ENCODE data around the gene RRP12.

Gene RRP12

DNA sequence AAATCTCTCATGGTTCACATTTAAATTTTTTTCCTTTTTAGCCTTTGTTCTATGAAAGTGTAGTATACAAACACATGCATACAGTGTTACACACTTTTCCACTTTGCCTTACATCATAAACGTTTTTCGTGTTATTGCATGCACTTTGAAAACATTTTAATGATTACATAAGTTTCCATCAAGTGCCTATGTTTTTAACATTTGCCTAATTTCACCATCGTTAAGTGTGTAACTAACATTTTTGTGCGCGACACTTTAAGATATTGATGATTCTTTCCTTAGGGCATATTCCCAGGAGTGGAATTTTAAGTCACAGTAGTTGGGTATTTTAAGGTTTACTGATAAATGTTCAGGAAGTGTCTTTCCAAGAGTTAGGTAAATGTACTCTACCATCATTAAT lies 65.1 kb downstream of the RRP12 start:
- TF ChIP-seq, protein P1, sequence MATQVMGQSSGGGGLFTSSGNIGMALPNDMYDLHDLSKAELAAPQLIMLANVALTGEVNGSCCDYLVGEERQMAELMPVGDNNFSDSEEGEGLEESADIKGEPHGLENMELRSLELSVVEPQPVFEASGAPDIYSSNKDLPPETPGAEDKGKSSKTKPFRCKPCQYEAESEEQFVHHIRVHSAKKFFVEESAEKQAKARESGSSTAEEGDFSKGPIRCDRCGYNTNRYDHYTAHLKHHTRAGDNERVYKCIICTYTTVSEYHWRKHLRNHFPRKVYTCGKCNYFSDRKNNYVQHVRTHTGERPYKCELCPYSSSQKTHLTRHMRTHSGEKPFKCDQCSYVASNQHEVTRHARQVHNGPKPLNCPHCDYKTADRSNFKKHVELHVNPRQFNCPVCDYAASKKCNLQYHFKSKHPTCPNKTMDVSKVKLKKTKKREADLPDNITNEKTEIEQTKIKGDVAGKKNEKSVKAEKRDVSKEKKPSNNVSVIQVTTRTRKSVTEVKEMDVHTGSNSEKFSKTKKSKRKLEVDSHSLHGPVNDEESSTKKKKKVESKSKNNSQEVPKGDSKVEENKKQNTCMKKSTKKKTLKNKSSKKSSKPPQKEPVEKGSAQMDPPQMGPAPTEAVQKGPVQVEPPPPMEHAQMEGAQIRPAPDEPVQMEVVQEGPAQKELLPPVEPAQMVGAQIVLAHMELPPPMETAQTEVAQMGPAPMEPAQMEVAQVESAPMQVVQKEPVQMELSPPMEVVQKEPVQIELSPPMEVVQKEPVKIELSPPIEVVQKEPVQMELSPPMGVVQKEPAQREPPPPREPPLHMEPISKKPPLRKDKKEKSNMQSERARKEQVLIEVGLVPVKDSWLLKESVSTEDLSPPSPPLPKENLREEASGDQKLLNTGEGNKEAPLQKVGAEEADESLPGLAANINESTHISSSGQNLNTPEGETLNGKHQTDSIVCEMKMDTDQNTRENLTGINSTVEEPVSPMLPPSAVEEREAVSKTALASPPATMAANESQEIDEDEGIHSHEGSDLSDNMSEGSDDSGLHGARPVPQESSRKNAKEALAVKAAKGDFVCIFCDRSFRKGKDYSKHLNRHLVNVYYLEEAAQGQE (IDR thresholded peaks at IDR 0.05; ENCODE audit: insufficient replicate concordance, low read depth), result no peak
- TF ChIP-seq GABPA (IDR thresholded peaks at IDR 0.05; ENCODE audit: low read depth), result no peak
- TF ChIP-seq POLR2AphosphoS5 (IDR thresholded peaks at IDR 0.05; ENCODE audit: low read depth), result no peak
- no peak for TF ChIP-seq SPI1 (IDR thresholded peaks at IDR 0.05; ENCODE audit: borderline replicate concordance, low read depth)
- peak overlapping the region; percentile 98 for H3K27ac ChIP-seq (replicated peaks)
- peak in 1 of 2 experiments; percentile 67 for DNase-seq (ENCODE audit: low read depth in 1 of 2, low spot score in 1 of 2)
- H3K27me3 ChIP-seq (ENCODE audit: insufficient read depth, poor library complexity, severe bottlenecking), result no peaks in the 10 kb centered on the region
- H3K4me3 ChIP-seq (replicated peaks; ENCODE audit: insufficient read depth, low read length), result no peak overlapping the region

DNA sequence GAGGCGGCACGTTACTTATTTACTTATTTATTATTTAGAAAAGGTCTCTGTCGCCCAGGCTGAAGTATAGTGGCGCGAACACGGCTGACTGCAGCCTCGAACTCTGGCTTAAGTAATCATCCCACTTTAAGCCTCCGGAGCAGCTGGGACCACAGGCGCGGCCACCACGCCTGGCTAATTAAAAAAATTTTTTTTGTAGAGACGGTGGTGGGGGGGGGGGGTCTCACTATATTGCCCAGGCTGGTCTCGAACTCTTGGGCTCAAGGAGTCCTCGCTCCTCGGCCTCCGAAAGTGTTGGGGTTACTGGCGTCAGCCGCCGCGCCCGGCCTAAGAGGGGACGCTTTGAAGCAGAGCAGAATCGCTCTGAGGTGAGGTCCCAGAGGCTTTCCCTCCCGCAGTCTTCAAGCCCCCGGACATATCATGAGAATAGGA lies 65.9 kb downstream of the RRP12 start:
- DNase-seq (ENCODE audit: low read depth in 1 of 2, low spot score in 1 of 2), result no peak

DNA sequence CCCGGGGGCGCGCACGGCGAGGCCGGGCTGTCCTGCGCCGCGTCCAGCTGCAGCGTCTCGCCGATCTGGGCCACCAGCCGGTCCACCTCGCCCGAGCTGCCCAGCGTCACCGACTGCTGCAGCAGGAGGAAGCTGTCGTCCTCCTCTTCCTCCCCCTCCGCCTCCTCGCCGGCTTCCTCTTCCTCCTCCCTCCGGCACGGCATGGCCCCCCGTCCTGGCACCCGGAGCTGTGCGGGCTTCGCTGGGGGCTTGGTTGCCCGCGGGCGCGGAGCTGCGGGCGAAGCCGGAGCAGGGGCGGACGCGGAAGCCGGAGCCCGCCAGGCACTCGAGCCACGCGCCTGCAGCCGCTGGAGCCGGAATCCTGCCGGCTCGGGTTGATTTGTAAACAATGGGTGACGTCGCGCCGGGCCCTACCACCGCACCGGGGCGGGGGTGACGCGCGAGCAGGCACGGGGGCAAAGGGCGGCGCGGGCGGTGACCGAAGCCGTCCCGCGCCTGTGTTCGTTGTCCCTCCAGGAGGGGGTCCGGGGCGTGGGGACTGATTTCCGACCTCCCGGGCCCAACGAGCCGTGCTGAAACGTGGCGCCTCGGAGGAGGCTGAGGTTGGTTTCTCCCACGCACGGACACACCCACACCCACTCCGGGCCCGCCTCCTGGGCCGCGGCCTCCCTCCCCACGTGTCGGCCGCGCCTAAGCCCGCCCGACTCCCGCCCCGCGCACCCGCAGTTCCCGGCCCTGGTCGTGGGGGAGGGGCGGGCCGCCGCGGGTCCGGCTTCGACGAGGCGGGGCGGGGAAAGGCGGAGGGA lies 66.6 kb downstream of the RRP12 start, which contains the start of gene FRAT2:
FRAT2 (minus strand) TSS at position 360 of the 806 bp plus-strand sequence; CDS start at position 203, 157 bp downstream.
- TF ChIP-seq, protein P2, sequence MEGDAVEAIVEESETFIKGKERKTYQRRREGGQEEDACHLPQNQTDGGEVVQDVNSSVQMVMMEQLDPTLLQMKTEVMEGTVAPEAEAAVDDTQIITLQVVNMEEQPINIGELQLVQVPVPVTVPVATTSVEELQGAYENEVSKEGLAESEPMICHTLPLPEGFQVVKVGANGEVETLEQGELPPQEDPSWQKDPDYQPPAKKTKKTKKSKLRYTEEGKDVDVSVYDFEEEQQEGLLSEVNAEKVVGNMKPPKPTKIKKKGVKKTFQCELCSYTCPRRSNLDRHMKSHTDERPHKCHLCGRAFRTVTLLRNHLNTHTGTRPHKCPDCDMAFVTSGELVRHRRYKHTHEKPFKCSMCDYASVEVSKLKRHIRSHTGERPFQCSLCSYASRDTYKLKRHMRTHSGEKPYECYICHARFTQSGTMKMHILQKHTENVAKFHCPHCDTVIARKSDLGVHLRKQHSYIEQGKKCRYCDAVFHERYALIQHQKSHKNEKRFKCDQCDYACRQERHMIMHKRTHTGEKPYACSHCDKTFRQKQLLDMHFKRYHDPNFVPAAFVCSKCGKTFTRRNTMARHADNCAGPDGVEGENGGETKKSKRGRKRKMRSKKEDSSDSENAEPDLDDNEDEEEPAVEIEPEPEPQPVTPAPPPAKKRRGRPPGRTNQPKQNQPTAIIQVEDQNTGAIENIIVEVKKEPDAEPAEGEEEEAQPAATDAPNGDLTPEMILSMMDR (IDR thresholded peaks at IDR 0.05; ENCODE audit: insufficient read depth, low read length), result no peak
- no peak for TF ChIP-seq GABPA (IDR thresholded peaks at IDR 0.05; ENCODE audit: low read depth)
- TF ChIP-seq, protein P1 (IDR thresholded peaks at IDR 0.05; ENCODE audit: insufficient replicate concordance, low read depth), result peak; percentile 13
- TF ChIP-seq POLR2AphosphoS5 (IDR thresholded peaks at IDR 0.05; ENCODE audit: low read depth), result peak; percentile 73
- TF ChIP-seq SPI1 (IDR thresholded peaks at IDR 0.05; ENCODE audit: borderline replicate concordance, low read depth), result peak; percentile 63; the same call in 1 of the 2 replicates
- peak; percentile 90 to 92 for DNase-seq (ENCODE audit: low read depth in 1 of 2, low spot score in 1 of 2)
- Histone ChIP-seq H3K4me3 (replicated peaks; ENCODE audit: insufficient read depth, low read length) (peak within 1 kb of the TSS; percentile 80), H3K27me3 (ENCODE audit: insufficient read depth, poor library complexity, severe bottlenecking) (no peaks in the 10 kb centered on the region), H3K27ac (replicated peaks) (peak within 1 kb of the TSS; percentile 98)

More for the DNA sequence above, 65.9 kb downstream of the RRP12 start:
- Histone ChIP-seq H3K27me3 (ENCODE audit: insufficient read depth, poor library complexity, severe bottlenecking) (no peaks in the 10 kb centered on the region), H3K27ac (replicated peaks) (peak overlapping the region; percentile 98), H3K4me3 (replicated peaks; ENCODE audit: insufficient read depth, low read length) (peak overlapping the region; percentile 80)
- TF ChIP-seq, protein P2 (IDR thresholded peaks at IDR 0.05; ENCODE audit: insufficient read depth, low read length), result no peak
- TF ChIP-seq SPI1 (IDR thresholded peaks at IDR 0.05; ENCODE audit: borderline replicate concordance, low read depth), result no peak
- no peak for TF ChIP-seq POLR2AphosphoS5 (IDR thresholded peaks at IDR 0.05; ENCODE audit: low read depth)
- TF ChIP-seq, protein P1 (IDR thresholded peaks at IDR 0.05; ENCODE audit: insufficient replicate concordance, low read depth), result no peak
- TF ChIP-seq GABPA (IDR thresholded peaks at IDR 0.05; ENCODE audit: low read depth), result no peak
